Measurements from ENCODE around the gene OR1J2.
A peak's percentile ranks its signal among the peaks of the same experiment; 100 is the strongest.

The OR1J2 gene

GRCh38 chr9:122510502-122510901, at the start of gene OR1J2:
TSS of gene OR1J2 (plus strand) at chr9:122510802. CDS start at chr9:122510802, 0 bp downstream.
- H3K4me3 ChIP-seq (replicated peaks; ENCODE audit: low read depth, low read length) = no peak within 1 kb of the TSS
- no peak for DNase-seq (ENCODE audit: low read depth)
- TF ChIP-seq CTCF (IDR thresholded peaks at IDR 0.05; ENCODE audit: low read length, missing control alignments) = no peak

GRCh38 chr9:122463828-122464632, 46.6 kb upstream of the OR1J2 start:
- DNase-seq (ENCODE audit: low read depth) = no peak
- TF ChIP-seq CTCF (IDR thresholded peaks at IDR 0.05; ENCODE audit: low read length, missing control alignments) = peak; percentile 18
- H3K4me3 ChIP-seq (replicated peaks; ENCODE audit: low read depth, low read length) = peak overlapping the region; percentile 52

- peak; percentile 95 for DNase-seq (ENCODE audit: low read depth)
- TF ChIP-seq CTCF (IDR thresholded peaks at IDR 0.05; ENCODE audit: low read length, missing control alignments) = peak; percentile 85
- H3K4me3 ChIP-seq (replicated peaks; ENCODE audit: low read depth, low read length) = peak overlapping the region; percentile 52
Measured at GRCh38 chr9:122464633-122465567, 45.7 kb upstream of the OR1J2 start.

GRCh38 chr9:122466456-122466855, 44.1 kb upstream of the OR1J2 start:
- no peak for DNase-seq (ENCODE audit: low read depth)
- no peak for TF ChIP-seq CTCF (IDR thresholded peaks at IDR 0.05; ENCODE audit: low read length, missing control alignments)

GRCh38 chr9:122468735-122469134, 41.9 kb upstream of the OR1J2 start:
- no peak for TF ChIP-seq CTCF (IDR thresholded peaks at IDR 0.05; ENCODE audit: low read length, missing control alignments)
- DNase-seq (ENCODE audit: low read depth) = peak; percentile 69

More at GRCh38 chr9:122466456-122466855, 44.1 kb upstream of the OR1J2 start:
- H3K4me3 ChIP-seq (replicated peaks; ENCODE audit: low read depth, low read length) = no peak overlapping the region

GRCh38 chr9:122474561-122474960, 36.0 kb upstream of the OR1J2 start:
- H3K4me3 ChIP-seq (replicated peaks; ENCODE audit: low read depth, low read length) = no peak overlapping the region
- no peak for TF ChIP-seq CTCF (IDR thresholded peaks at IDR 0.05; ENCODE audit: low read length, missing control alignments)
- DNase-seq (ENCODE audit: low read depth) = no peak

More at GRCh38 chr9:122468735-122469134, 41.9 kb upstream of the OR1J2 start:
- H3K4me3 ChIP-seq (replicated peaks; ENCODE audit: low read depth, low read length) = no peak overlapping the region

Data from fibroblast of pulmonary artery (primary cell).